ENCODE data around the gene AFTPH. TPM values are rescaled to one million over a fixed set of nuclear protein-coding genes. Genes with fewer than 3 reads are reported as not detected.

AFTPH gene
- polyA plus RNA-seq, 3 donors = 22.3 to 28.6 (median 28.4) TPM

GRCh38 chr2:64587561-64587960 lies 63.4 kb downstream of the AFTPH start:
- Mint-ChIP-seq H3K27ac (peak overlapping the region; percentile 41 to 82 (median 70)), H3K27me3 (ENCODE audit: low read depth in 3 of 3) (no peaks in the 10 kb centered on the region), H3K9me3 (no peaks in the 10 kb centered on the region), H3K4me1 (peaks cover 17% of the 10 kb centered on the region), H3K36me3 (peaks cover 75 to 79% of the 10 kb centered on the region in 2 donors), H3K4me3 (no peak overlapping the region)
- Histone ChIP-seq H3K79me2 (ENCODE audit: insufficient read depth, low read length) (peaks cover 13% of the 10 kb centered on the region), H4K20me1 (ENCODE audit: insufficient read depth, low read length) (peaks cover 19% of the 10 kb centered on the region), H2AFZ (ENCODE audit: insufficient read depth, low read depth, low read length, poor library complexity, severe bottlenecking) (no peak overlapping the region), H3K27ac (ENCODE audit: low read depth in 1 of 2, low read length in 2 of 2) (peak overlapping the region in 1 of 2 donors; percentile 72), H3K4me2 (replicated peaks; ENCODE audit: extremely low read depth, low read length, poor library complexity, severe bottlenecking) (peak overlapping the region; percentile 45), H3K9ac (ENCODE audit: insufficient read depth, low read length, poor library complexity, severe bottlenecking) (no peak overlapping the region), H3K9me3 (replicated peaks in 1 of 2; ENCODE audit: control insufficient read depth in 1 of 2, insufficient read depth in 1 of 2, low read length in 2 of 2) (no peaks in the 10 kb centered on the region), H3K36me3 (replicated peaks in 1 of 2; ENCODE audit: control insufficient read depth in 1 of 2, insufficient read depth in 2 of 2, low read length in 2 of 2) (peaks cover 62 to 86% of the 10 kb centered on the region in 2 donors), H3K4me3 (replicated peaks in 1 of 3; ENCODE audit: low read depth in 2 of 3, low read length in 3 of 3) (peak overlapping the region in 1 of 3 experiments; percentile 15), H3K27me3 (ENCODE audit: control insufficient read depth in 2 of 2, insufficient read depth in 2 of 2, low read length in 2 of 2) (no peaks in the 10 kb centered on the region), H3K4me1 (ENCODE audit: control insufficient read depth in 1 of 2, insufficient read depth in 2 of 2, low read length in 2 of 2) (peaks cover 16 to 17% of the 10 kb centered on the region in 2 donors)
- intact Hi-C loops (cut with micrococcal nuclease) = loop anchor here (2.0 to 10.0 kb wide), 3 partner anchors 283 to 457 kb away; no protein-coding TSS in a partner anchor
- DNase-seq = peak in 2 of 3 donors; percentile 26 to 47
- TF ChIP-seq CTCF (IDR thresholded peaks at IDR 0.05) = no peak

- H3K79me2 ChIP-seq (ENCODE audit: insufficient read depth, low read length) = peaks cover 13% of the 10 kb centered on the region
- intact Hi-C loops (cut with micrococcal nuclease) = no loop called here
These were observed 67.1 kb downstream of the AFTPH start for GRCh38 chr2:64591188-64591587.

More at GRCh38 chr2:64591188-64591587, 67.1 kb downstream of the AFTPH start:
- H3K4me3 Mint-ChIP-seq = no peak overlapping the region
- peaks cover 58 to 64% of the 10 kb centered on the region in 2 donors for H3K36me3 Mint-ChIP-seq
- Histone ChIP-seq H3K36me3 (replicated peaks in 1 of 2; ENCODE audit: control insufficient read depth in 1 of 2, insufficient read depth in 2 of 2, low read length in 2 of 2) (peaks cover 47 to 68% of the 10 kb centered on the region in 2 donors), H3K27ac (ENCODE audit: low read depth in 1 of 2, low read length in 2 of 2) (no peak overlapping the region), H3K4me1 (ENCODE audit: control insufficient read depth in 1 of 2, insufficient read depth in 2 of 2, low read length in 2 of 2) (peaks cover 16 to 17% of the 10 kb centered on the region in 2 donors), H3K27me3 (ENCODE audit: control insufficient read depth in 2 of 2, insufficient read depth in 2 of 2, low read length in 2 of 2) (no peaks in the 10 kb centered on the region), H3K9ac (ENCODE audit: insufficient read depth, low read length, poor library complexity, severe bottlenecking) (no peak overlapping the region), H4K20me1 (ENCODE audit: insufficient read depth, low read length) (peaks cover 23% of the 10 kb centered on the region), H2AFZ (ENCODE audit: insufficient read depth, low read depth, low read length, poor library complexity, severe bottlenecking) (no peak overlapping the region), H3K9me3 (replicated peaks in 1 of 2; ENCODE audit: control insufficient read depth in 1 of 2, insufficient read depth in 1 of 2, low read length in 2 of 2) (no peaks in the 10 kb centered on the region), H3K4me3 (replicated peaks in 1 of 3; ENCODE audit: low read depth in 2 of 3, low read length in 3 of 3) (no peak overlapping the region), H3K4me2 (replicated peaks; ENCODE audit: extremely low read depth, low read length, poor library complexity, severe bottlenecking) (no peak overlapping the region)
- H3K27me3 Mint-ChIP-seq (ENCODE audit: low read depth in 3 of 3) = no peaks in the 10 kb centered on the region
- peak overlapping the region in 1 of 7 donors; percentile 35 for H3K27ac Mint-ChIP-seq
- peaks cover 19% of the 10 kb centered on the region for H3K4me1 Mint-ChIP-seq
- H3K9me3 Mint-ChIP-seq = no peaks in the 10 kb centered on the region
- whole genome bisulfite sequencing (ENCODE audit: insufficient coverage) = 96% methylated on average over 3 of the region's 4 CpGs
- DNase-seq = no peak
- TF ChIP-seq CTCF (IDR thresholded peaks at IDR 0.05) = no peak
